SU-DHL-6 (cell line): ENCODE results near the gene RETN.

Experiments used
- H2AFZ ChIP-seq: fragments of 200-600 bp; sonication (generic); 2 replicates; pipeline ENCODE4 v1.6.1; 2014; ENCODE audit warnings: low read depth, mild to moderate bottlenecking, moderate library complexity, mixed read lengths, antibody characterized with exemption, low read length; ENCODE audit not compliant: severe bottlenecking
- H3F3A ChIP-seq: fragments of 200-600 bp; shearing (Covaris generic); 2 replicates; pipeline ENCODE4 v1.6.0; 2016; ENCODE audit warnings: antibody characterized with exemption, mild to moderate bottlenecking; ENCODE audit not compliant: insufficient read depth
- H3K27ac ChIP-seq: fragments of 200-600 bp; sonication (generic); 2 replicates; pipeline ENCODE4 v1.5.1; 2016; ENCODE audit warnings: low read depth, mild to moderate bottlenecking, low read length, moderate library complexity, mixed read lengths
- H3K27me3 ChIP-seq: fragments of 200-600 bp; sonication (generic), shearing (Covaris generic); 2 replicates; pipeline ENCODE4 v1.6.0; 2014; ENCODE audit warnings: mild to moderate bottlenecking, low read length
- H3K36me3 ChIP-seq: fragments of 200-600 bp; sonication (generic); 2 replicates; pipeline ENCODE4 v1.6.1; 2014; ENCODE audit warnings: mild to moderate bottlenecking, low read length, mixed read lengths
- H3K4me2 ChIP-seq: fragments of 300-600, 200-600 bp; shearing (Covaris generic), sonication (generic); 2 replicates; pipeline ENCODE4 v1.6.0; 2014; ENCODE audit warnings: low read length, low read depth, mild to moderate bottlenecking; ENCODE audit not compliant: poor library complexity, severe bottlenecking
- H3K4me3 ChIP-seq: fragments of 200-600 bp; sonication (generic); 2 replicates; pipeline ENCODE4 v1.5.1; 2014; ENCODE audit warnings: antibody characterized with exemption, low read length, mild to moderate bottlenecking, mixed read lengths; ENCODE audit not compliant: insufficient read depth, poor library complexity, severe bottlenecking
- H3K79me2 ChIP-seq: fragments of 200-600 bp; sonication (generic); 2 replicates; pipeline ENCODE4 v1.6.1; 2014; ENCODE audit warnings: mild to moderate bottlenecking, low read length, moderate library complexity; ENCODE audit not compliant: insufficient read depth
- H3K9ac ChIP-seq: fragments of 200-600 bp; sonication (generic); 2 replicates; pipeline ENCODE4 v1.7.0; 2014; ENCODE audit warnings: mild to moderate bottlenecking, low read length
- H3K9me2 ChIP-seq: fragments of 200-600 bp; sonication (generic); replicated peaks from 2 replicates; pipeline ENCODE4 v1.6.1; 2014; ENCODE audit warnings: low read length; ENCODE audit not compliant: insufficient read depth
- H3K9me3 ChIP-seq: fragments of 200-600 bp; sonication (generic); 2 replicates; pipeline ENCODE4 v1.6.1; 2014; ENCODE audit warnings: low read length, mixed read lengths; ENCODE audit not compliant: insufficient read depth
- H4K20me1 ChIP-seq: fragments of 200-600 bp; sonication (generic); 2 replicates; pipeline ENCODE4 v1.6.1; 2014; ENCODE audit warnings: low read depth, mild to moderate bottlenecking, antibody characterized with exemption, low read length, moderate library complexity, mixed read lengths
- EZH2phosphoT487 ChIP-seq: fragments of 200-600 bp; sonication (generic), shearing (Covaris generic); conservative IDR thresholded peaks from 2 replicates; pipeline ENCODE4 v1.6.1; 2018; ENCODE audit warnings: mild to moderate bottlenecking, antibody characterized with exemption, low read length, moderate library complexity, mixed read lengths
- TF ChIP-seq, protein P1 (sequence below): fragments of 200-600 bp; sonication (generic); IDR thresholded peaks from one replicate; pipeline ENCODE4 v1.5.1; 2017; ENCODE audit warnings: antibody characterized with exemption, mild to moderate bottlenecking, low read length, moderate library complexity; ENCODE audit not compliant: insufficient read depth, poor library complexity, severe bottlenecking

The RETN gene

DNA sequence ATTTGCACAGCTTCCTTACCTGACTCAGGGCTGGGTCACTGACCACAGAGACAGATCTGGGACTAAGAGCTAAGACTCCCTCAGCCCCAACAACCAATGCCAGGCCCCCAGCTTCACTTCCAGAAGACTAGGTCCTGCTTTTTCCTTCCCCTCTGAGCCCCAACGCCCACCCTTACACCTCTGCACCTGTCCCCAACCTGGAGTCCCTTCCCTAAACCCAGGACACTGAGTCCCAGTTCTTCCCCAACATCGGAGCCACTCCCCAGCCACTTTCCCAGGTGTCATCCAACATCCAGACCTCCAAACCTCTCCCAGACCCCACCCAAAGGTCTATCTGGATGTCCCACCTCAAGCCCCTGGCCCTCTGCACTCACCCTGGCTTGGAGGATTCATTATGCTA, 30.2 kb downstream of the RETN start:
- no peaks in the 10 kb centered on the region for H3K79me2 ChIP-seq
- H3K4me2 ChIP-seq = no peak overlapping the region
- no peaks in the 10 kb centered on the region for H3K27me3 ChIP-seq

DNA sequence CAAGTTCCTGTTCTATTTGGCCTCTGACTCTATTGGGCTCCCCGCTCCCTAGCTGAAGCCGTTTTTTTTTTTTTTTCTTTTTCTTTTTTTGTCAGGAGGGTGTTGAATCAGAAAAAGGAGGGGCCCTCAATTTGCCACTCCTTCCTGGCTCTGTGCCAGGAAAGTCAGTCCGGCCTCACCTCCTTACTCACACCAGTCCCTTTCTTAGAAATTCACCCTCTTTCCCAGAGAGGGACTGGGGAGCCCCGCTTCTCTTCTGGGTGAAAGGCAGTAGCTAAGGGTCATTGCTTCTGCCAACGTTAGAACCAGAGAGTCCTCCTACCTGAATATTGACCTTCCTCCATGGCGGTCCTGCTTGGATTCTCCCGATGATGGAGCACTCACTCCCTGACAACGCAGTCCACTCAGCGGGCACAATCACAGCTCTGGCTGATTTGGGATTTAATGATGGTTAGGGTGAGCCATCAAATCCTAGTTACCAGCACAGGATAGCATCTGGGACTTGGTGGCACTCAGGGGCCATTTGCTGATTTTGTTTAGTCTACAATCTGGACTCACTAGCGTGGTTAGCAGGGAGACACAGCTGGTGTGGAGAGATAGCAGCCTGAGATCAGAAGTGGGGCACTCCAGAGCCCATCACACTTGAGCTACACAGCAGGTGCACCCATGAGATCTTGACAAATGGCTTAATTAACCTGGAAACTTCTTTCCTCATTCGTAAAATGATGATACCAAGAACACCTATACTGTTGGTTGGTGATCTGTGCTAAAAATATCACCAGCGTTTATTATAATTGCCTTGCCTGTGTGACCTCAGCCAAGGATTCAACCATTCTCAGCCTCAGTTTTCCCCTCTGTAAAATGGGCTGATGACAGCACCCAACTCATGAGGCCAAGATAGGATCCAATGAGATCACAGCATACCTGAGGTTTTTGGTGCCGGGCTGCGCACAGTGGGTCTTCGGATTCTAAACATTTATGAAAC, 30.9 kb downstream of the RETN start:
- Histone ChIP-seq H3K9me2 (no peaks in the 10 kb centered on the region), H3K4me3 (no peak overlapping the region), H3K36me3 (no peaks in the 10 kb centered on the region), H3K9ac (no peak overlapping the region), H2AFZ (no peak overlapping the region), H3K27ac (no peak overlapping the region), H3K9me3 (no peaks in the 10 kb centered on the region), H4K20me1 (no peaks in the 10 kb centered on the region), H3F3A (no peaks in the 10 kb centered on the region), H3K4me2 (no peak overlapping the region), H3K27me3 (no peaks in the 10 kb centered on the region), H3K79me2 (no peaks in the 10 kb centered on the region)
- TF ChIP-seq, protein P1, sequence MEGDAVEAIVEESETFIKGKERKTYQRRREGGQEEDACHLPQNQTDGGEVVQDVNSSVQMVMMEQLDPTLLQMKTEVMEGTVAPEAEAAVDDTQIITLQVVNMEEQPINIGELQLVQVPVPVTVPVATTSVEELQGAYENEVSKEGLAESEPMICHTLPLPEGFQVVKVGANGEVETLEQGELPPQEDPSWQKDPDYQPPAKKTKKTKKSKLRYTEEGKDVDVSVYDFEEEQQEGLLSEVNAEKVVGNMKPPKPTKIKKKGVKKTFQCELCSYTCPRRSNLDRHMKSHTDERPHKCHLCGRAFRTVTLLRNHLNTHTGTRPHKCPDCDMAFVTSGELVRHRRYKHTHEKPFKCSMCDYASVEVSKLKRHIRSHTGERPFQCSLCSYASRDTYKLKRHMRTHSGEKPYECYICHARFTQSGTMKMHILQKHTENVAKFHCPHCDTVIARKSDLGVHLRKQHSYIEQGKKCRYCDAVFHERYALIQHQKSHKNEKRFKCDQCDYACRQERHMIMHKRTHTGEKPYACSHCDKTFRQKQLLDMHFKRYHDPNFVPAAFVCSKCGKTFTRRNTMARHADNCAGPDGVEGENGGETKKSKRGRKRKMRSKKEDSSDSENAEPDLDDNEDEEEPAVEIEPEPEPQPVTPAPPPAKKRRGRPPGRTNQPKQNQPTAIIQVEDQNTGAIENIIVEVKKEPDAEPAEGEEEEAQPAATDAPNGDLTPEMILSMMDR = no peak
- TF ChIP-seq EZH2phosphoT487 = no peak

More for the DNA sequence above, 30.2 kb downstream of the RETN start:
- Histone ChIP-seq H2AFZ (no peak overlapping the region), H3K9me3 (no peaks in the 10 kb centered on the region), H3K36me3 (no peaks in the 10 kb centered on the region), H3K4me3 (no peak overlapping the region), H3K9ac (no peak overlapping the region), H4K20me1 (no peaks in the 10 kb centered on the region), H3K27ac (no peak overlapping the region), H3F3A (no peaks in the 10 kb centered on the region), H3K9me2 (no peaks in the 10 kb centered on the region)
- TF ChIP-seq, protein P1 = no peak

DNA sequence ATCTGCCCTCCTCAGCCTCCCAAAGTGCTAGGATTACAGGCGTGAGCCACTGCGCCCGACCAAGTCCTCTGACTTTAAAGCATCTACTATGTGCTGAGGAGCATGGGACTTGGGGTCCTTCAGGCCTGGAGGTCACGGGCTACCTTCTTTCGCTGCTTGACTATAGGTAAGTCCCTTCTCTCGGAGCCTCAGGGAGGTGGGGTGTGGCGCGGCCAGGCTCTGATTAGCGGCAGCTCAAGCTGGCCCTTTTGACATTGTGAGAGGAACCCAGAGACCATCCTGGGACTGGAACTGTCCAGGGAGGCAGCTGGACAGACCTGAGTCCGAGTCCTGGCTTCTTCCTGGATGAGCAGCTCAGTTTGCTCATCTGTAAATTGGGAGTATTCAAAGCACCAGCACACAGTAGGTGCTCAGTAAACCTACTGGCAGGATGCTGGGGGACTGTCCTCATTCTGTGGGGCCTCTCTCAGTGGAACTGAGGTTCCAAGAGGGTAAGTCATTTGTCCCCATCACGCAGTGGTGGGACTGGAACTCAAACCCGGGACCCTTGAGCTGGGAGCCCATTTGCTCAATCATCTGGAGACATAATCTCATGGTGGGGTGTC, 32.3 kb downstream of the RETN start:
- Histone ChIP-seq H3K9me2 (no peaks in the 10 kb centered on the region), H3F3A (no peaks in the 10 kb centered on the region), H3K9me3 (no peaks in the 10 kb centered on the region), H3K27ac (no peak overlapping the region), H3K4me2 (no peak overlapping the region), H2AFZ (no peak overlapping the region), H3K27me3 (no peaks in the 10 kb centered on the region), H4K20me1 (no peaks in the 10 kb centered on the region), H3K79me2 (no peaks in the 10 kb centered on the region), H3K4me3 (no peak overlapping the region), H3K36me3 (no peaks in the 10 kb centered on the region), H3K9ac (no peak overlapping the region)
- TF ChIP-seq, protein P1 = no peak
- TF ChIP-seq EZH2phosphoT487 = no peak
